ENCODE measurements around the gene SLC35C1. TPM values are rescaled to one million over a fixed set of nuclear protein-coding genes. Genes with fewer than 3 reads are reported as not detected.

SLC35C1 gene
- total RNA-seq, 1 donor from 2014 or later: 31.9 TPM

DNA sequence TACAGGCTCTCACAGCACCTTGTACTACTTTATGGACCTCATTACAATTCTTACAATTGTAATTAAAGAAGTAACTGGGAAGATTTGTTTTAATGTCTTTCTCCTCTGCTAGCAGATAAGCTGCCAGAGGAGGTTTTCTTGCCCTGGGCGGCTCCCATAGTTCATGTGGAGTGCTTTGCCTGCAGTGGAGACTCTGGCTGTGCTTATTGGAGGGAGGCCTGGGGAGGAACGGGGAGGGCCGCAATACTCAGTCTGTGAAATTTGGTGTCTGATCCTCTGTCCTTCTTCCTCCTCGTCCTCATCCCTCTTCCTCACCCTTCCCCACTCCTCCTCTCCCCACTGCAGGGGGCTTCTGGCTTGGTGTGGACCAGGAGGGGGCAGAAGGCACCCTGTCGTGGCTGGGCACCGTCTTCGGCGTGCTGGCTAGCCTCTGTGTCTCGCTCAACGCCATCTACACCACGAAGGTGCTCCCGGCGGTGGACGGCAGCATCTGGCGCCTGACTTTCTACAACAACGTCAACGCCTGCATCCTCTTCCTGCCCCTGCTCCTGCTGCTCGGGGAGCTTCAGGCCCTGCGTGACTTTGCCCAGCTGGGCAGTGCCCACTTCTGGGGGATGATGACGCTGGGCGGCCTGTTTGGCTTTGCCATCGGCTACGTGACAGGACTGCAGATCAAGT lies 5.6 kb downstream of the SLC35C1 start:
- Mint-ChIP-seq H3K27me3 (ENCODE audit: low read depth) (no peaks in the 10 kb centered on the region), H3K36me3 (ENCODE audit: low read depth) (peaks cover 15% of the 10 kb centered on the region), H3K27ac (ENCODE audit: unreplicated experiment) (no peak overlapping the region), H3K4me3 (ENCODE audit: unreplicated experiment) (no peak overlapping the region), H3K4me1 (ENCODE audit: low read depth) (peaks cover 37% of the 10 kb centered on the region), H3K9me3 (ENCODE audit: low read depth) (no peaks in the 10 kb centered on the region)
- DNase-seq (ENCODE audit: low spot score): no peak
- TF ChIP-seq CTCF (IDR thresholded peaks at IDR 0.05): no peak

DNA sequence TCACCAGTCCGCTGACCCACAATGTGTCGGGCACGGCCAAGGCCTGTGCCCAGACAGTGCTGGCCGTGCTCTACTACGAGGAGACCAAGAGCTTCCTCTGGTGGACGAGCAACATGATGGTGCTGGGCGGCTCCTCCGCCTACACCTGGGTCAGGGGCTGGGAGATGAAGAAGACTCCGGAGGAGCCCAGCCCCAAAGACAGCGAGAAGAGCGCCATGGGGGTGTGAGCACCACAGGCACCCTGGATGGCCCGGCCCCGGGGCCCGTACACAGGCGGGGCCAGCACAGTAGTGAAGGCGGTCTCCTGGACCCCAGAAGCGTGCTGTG lies 6.1 kb downstream of the SLC35C1 start:
- H3K27ac Mint-ChIP-seq (ENCODE audit: unreplicated experiment): no peak overlapping the region

GRCh38 chr11:45811571-45812290 lies 6.8 kb downstream of the SLC35C1 start:
- no peak for DNase-seq (ENCODE audit: low spot score)
- Mint-ChIP-seq H3K36me3 (ENCODE audit: low read depth) (peaks cover 15% of the 10 kb centered on the region), H3K27me3 (ENCODE audit: low read depth) (no peaks in the 10 kb centered on the region), H3K4me1 (ENCODE audit: low read depth) (peaks cover 26% of the 10 kb centered on the region), H3K4me3 (ENCODE audit: unreplicated experiment) (no peak overlapping the region), H3K9me3 (ENCODE audit: low read depth) (no peaks in the 10 kb centered on the region), H3K27ac (ENCODE audit: unreplicated experiment) (no peak overlapping the region)
- TF ChIP-seq CTCF (IDR thresholded peaks at IDR 0.05): no peak

More for the DNA sequence above, 6.1 kb downstream of the SLC35C1 start:
- H3K4me3 Mint-ChIP-seq (ENCODE audit: unreplicated experiment): no peak overlapping the region
- no peaks in the 10 kb centered on the region for H3K27me3 Mint-ChIP-seq (ENCODE audit: low read depth)
- DNase-seq (ENCODE audit: low spot score): no peak
- H3K4me1 Mint-ChIP-seq (ENCODE audit: low read depth): peaks cover 32% of the 10 kb centered on the region
- no peak for TF ChIP-seq CTCF (IDR thresholded peaks at IDR 0.05)
- H3K36me3 Mint-ChIP-seq (ENCODE audit: low read depth): peaks cover 15% of the 10 kb centered on the region
- no peaks in the 10 kb centered on the region for H3K9me3 Mint-ChIP-seq (ENCODE audit: low read depth)

DNA sequence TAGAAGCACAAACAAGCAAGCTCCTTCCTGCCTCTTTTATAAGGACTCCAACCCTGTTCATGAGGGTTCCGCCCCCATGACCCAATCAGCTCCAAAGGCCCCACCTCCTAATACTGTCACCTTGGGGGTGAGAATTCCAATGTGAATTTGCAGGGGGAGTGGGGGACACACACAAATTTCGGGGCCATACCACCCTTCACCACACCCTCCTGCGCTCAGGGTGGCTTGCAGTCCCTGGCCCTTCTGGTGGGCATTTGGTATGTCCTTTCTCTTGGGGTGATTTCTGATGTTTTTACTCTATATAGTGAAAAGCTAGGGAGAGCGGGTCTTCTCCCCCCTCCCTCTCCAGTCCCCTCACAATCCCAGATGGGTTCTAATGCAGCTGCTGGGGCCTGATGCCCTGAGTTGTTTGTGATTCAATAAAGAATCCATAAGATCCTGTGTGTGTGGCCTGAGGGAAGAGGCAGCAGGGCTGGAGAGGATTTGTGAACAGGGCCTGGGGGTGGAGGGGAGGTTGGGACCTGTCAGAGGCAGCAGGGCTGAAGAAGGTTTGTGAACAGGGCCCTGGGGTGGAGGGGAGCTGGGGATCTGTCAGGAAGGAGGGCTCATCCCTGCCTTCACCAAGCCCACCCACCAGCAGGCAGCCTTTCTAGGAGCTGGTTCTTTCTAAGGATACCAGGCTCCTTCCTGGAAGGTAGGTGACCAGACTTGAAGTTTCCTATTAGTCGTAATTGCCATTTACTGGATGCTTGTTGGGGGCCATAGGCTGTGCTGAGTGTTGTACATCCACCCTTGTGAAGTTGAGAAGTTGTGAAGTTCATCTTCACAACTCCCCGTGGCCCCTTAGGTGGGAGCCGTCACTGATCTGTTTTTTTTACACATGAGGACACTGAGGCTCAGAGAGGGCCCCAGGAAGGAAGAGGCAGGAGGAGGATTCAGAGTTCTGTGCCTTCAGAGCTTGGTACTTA lies 7.9 kb downstream of the SLC35C1 start:
- Mint-ChIP-seq H3K4me3 (ENCODE audit: unreplicated experiment) (no peak overlapping the region), H3K36me3 (ENCODE audit: low read depth) (peaks cover 15% of the 10 kb centered on the region), H3K4me1 (ENCODE audit: low read depth) (peaks cover 14% of the 10 kb centered on the region), H3K9me3 (ENCODE audit: low read depth) (no peaks in the 10 kb centered on the region), H3K27ac (ENCODE audit: unreplicated experiment) (no peak overlapping the region), H3K27me3 (ENCODE audit: low read depth) (no peaks in the 10 kb centered on the region)
- DNase-seq (ENCODE audit: low spot score): no peak
- TF ChIP-seq CTCF (IDR thresholded peaks at IDR 0.05): no peak

- TF ChIP-seq CTCF (IDR thresholded peaks at IDR 0.05): no peak
- Mint-ChIP-seq H3K27ac (ENCODE audit: unreplicated experiment) (no peak overlapping the region), H3K36me3 (ENCODE audit: low read depth) (peaks cover 4% of the 10 kb centered on the region), H3K9me3 (ENCODE audit: low read depth) (no peaks in the 10 kb centered on the region), H3K4me3 (ENCODE audit: unreplicated experiment) (no peak overlapping the region), H3K4me1 (ENCODE audit: low read depth) (no peaks in the 10 kb centered on the region), H3K27me3 (ENCODE audit: low read depth) (no peaks in the 10 kb centered on the region)
- no peak for DNase-seq (ENCODE audit: low spot score)
These were observed 10.8 kb downstream of the SLC35C1 start for GRCh38 chr11:45815747-45816146.

Measured in chondrocyte (in vitro differentiated cells).